HEK293 (cell line): ENCODE measurements around the gene LMF1.
"Not testable (repeated sequence)": the region's sequence is repeated elsewhere in the genome, so short reads cannot be mapped to it uniquely, and the experiment has no call there.

Source experiments
- CTCF ChIA-PET: fragments of 350-600 bp; formaldehyde crosslinking; extraction: SDS; loops from one replicate; lab custom pipeline; 2021; ENCODE audit warnings: antibody characterized with exemption; lab: Yijun Ruan, JAX
- POLR2A ChIA-PET: fragments of 300-600 bp; formaldehyde crosslinking; extraction: SDS; loops from one replicate; lab custom pipeline; 2020; ENCODE audit warnings: antibody characterized with exemption, inconsistent platforms; lab: Yijun Ruan, JAX
- H3K27ac ChIP-seq: fragments of 200-500 bp; sonication (Bioruptor generic); 2 replicates; pipeline ENCODE4 v1.5.1; 2014; ENCODE audit warnings: low read depth, low read length, control low read depth, inconsistent platforms; ENCODE audit errors: extremely low read depth
- H3K36me3 ChIP-seq, 2 experiments: fragments of 200-500 bp in 1 of 2; sonication (Bioruptor generic) in 1 of 2; 1 replicate in 1 of 2; 2 replicates in 1 of 2; pipeline ENCODE4 v1.5.1; 2014 to 2017; ENCODE audit warnings: inconsistent platforms in 2 of 2, low read length in 2 of 2; ENCODE audit not compliant: control insufficient read depth in 2 of 2, insufficient read depth in 1 of 2
- H3K4me1 ChIP-seq: fragments of 200-500 bp; sonication (Bioruptor generic); 2 replicates; pipeline ENCODE4 v1.5.1; 2014; ENCODE audit warnings: mild to moderate bottlenecking, low read length, inconsistent platforms; ENCODE audit not compliant: control insufficient read depth, insufficient read depth
- H3K4me3 ChIP-seq: 2 replicates; pipeline ENCODE4 v1.5.1; 2011; ENCODE audit warnings: low read depth, mild to moderate bottlenecking, control low read depth, low read length, moderate library complexity
- H3K9me3 ChIP-seq: fragments of 200-500 bp; sonication (Bioruptor generic); 2 replicates; pipeline ENCODE4 v1.5.1; 2014; ENCODE audit warnings: low read depth, low read length, inconsistent platforms; ENCODE audit not compliant: control insufficient read depth, insufficient read depth
- INSM2 ChIP-seq: fragments of 450-650 bp; formaldehyde crosslinking; IDR thresholded peaks from 2 replicates; pipeline ENCODE4 v1.5.1; 2016; ENCODE audit warnings: missing biosample characterization, missing genetic modification characterization
- PATZ1 ChIP-seq: fragments of 450-650 bp; formaldehyde crosslinking; IDR thresholded peaks from 2 replicates; pipeline ENCODE4 v1.5.1; 2016; ENCODE audit warnings: missing biosample characterization, missing genetic modification characterization
- ZNF394 ChIP-seq: fragments of 450-650 bp; formaldehyde crosslinking; IDR thresholded peaks from 2 replicates; pipeline ENCODE4 v1.5.1; 2016; ENCODE audit warnings: missing biosample characterization, missing genetic modification characterization, mild to moderate bottlenecking, moderate library complexity, borderline replicate concordance
- ZNF513 ChIP-seq: fragments of 450-650 bp; IDR thresholded peaks from 2 replicates; pipeline ENCODE4 v1.5.1; 2018; ENCODE audit warnings: missing biosample characterization, missing genetic modification characterization
- ZNF626 ChIP-seq: fragments of 450-650 bp; sonication (Bioruptor Pico); formaldehyde crosslinking; IDR thresholded peaks from 2 replicates; pipeline ENCODE4 v1.5.1; 2018; ENCODE audit warnings: missing biosample characterization, missing genetic modification characterization, inconsistent platforms
- ZNF645 ChIP-seq: fragments of 450-650 bp; formaldehyde crosslinking; IDR thresholded peaks from 2 replicates; pipeline ENCODE4; 2016; ENCODE audit warnings: missing biosample characterization, missing genetic modification characterization
- TF ChIP-seq, protein P1 (sequence below): fragments of 450-650 bp; formaldehyde crosslinking; IDR thresholded peaks from 2 replicates; pipeline ENCODE4 v1.5.1; 2016; ENCODE audit warnings: missing biosample characterization, missing genetic modification characterization

Gene LMF1

GRCh38 chr16:820748-821147, 150.0 kb downstream of the LMF1 start:
- Histone ChIP-seq H3K4me1 (peaks cover 4% of the 10 kb centered on the region; the same call in 1 of the 2 replicates), H3K36me3 (no peaks in the 10 kb centered on the region), H3K27ac (no peak overlapping the region), H3K4me3 (no peak overlapping the region), H3K9me3 (no peaks in the 10 kb centered on the region)
- TF ChIP-seq INSM2 (tag by site-specific recombination): no peak
- POLR2A ChIA-PET: no interaction called here
- CTCF ChIA-PET: no interaction called here

DNA sequence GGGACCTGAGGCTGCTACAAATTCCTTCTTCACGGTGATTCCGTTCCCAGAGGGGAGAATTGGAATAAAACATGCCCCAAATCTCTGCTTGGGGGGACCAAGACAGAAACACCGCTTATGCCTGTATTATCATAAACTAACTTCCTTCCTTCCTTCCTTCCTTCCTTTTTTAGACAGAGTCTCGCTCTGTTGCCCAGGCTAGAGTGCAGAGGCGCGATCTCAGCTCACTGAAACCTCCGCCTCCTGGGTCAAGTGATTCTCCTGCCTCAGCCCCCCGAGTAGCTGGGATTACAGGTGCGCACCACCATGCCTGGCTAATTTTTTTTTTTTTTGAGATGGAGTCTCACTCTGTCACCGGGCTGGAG, 150.8 kb downstream of the LMF1 start:
- POLR2A ChIA-PET, H3K9me3 ChIP-seq, H3K27ac ChIP-seq, H3K4me3 ChIP-seq, H3K4me1 ChIP-seq, H3K36me3 ChIP-seq, CTCF ChIA-PET: not testable (repeated sequence)

GRCh38 chr16:819336-820043, 151.3 kb downstream of the LMF1 start:
- Histone ChIP-seq H3K9me3 (no peaks in the 10 kb centered on the region), H3K36me3 (no peaks in the 10 kb centered on the region), H3K27ac (no peak overlapping the region), H3K4me3 (no peak overlapping the region), H3K4me1 (no peaks in the 10 kb centered on the region)
- TF ChIP-seq, protein P1, sequence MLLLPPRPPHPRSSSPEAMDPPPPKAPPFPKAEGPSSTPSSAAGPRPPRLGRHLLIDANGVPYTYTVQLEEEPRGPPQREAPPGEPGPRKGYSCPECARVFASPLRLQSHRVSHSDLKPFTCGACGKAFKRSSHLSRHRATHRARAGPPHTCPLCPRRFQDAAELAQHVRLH (tag by site-specific recombination): no peak
- TF ChIP-seq ZNF645: no peak
- TF ChIP-seq ZNF394 (tag by site-specific recombination): no peak
- TF ChIP-seq PATZ1 (tag by site-specific recombination): no peak
- CTCF ChIA-PET: no interaction called here
- POLR2A ChIA-PET: no interaction called here

DNA sequence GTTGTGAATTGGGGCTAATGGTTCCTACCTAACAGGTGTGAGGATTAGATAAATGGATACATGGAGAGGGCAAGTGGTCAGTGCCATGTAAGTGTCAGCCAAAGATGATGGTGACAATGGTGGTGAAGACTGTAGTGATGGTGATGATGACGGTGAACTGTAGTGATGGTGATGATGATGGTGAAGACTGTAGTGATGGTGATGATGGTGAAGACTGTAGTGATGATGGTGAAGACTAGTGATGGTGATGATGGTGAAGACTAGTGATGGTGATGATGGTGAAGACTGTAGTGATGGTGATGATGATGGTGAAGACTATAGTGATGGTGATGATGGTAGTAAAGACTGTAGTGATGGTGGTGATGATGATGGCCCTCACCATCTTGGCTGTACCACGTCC, 152.2 kb downstream of the LMF1 start:
- ChIA-PET CTCF (no interaction called here), POLR2A (no interaction called here)
- TF ChIP-seq ZNF513 (tag by site-specific recombination): peak; percentile 92
- no peak for TF ChIP-seq ZNF626 (tag by site-specific recombination)
- Histone ChIP-seq H3K27ac (no peak overlapping the region), H3K4me1 (no peaks in the 10 kb centered on the region), H3K36me3 (no peaks in the 10 kb centered on the region), H3K9me3 (no peaks in the 10 kb centered on the region), H3K4me3 (no peak overlapping the region)
